Limb (tissue), 2 donors: Measurements from ENCODE around the gene PAOX.

Source experiments
- DNase-seq, 2 donors: peaks; one replicate each; pipeline ENCODE4 v3.0.0-alpha.2; 2016; ENCODE audit errors: extremely low spot score in 2 of 2

The PAOX gene

GRCh38 chr10:133379152-133379800, at the start of gene PAOX:
Gene PAOX (plus strand): TSS chr10:133379262. CDS start chr10:133379317, 55 bp downstream.
- DNase-seq: peak in 1 of 2 donors; percentile 77

GRCh38 chr10:133329491-133330202, 49.4 kb upstream of the PAOX start:
- DNase-seq: peak; percentile 81 to 91

DNA sequence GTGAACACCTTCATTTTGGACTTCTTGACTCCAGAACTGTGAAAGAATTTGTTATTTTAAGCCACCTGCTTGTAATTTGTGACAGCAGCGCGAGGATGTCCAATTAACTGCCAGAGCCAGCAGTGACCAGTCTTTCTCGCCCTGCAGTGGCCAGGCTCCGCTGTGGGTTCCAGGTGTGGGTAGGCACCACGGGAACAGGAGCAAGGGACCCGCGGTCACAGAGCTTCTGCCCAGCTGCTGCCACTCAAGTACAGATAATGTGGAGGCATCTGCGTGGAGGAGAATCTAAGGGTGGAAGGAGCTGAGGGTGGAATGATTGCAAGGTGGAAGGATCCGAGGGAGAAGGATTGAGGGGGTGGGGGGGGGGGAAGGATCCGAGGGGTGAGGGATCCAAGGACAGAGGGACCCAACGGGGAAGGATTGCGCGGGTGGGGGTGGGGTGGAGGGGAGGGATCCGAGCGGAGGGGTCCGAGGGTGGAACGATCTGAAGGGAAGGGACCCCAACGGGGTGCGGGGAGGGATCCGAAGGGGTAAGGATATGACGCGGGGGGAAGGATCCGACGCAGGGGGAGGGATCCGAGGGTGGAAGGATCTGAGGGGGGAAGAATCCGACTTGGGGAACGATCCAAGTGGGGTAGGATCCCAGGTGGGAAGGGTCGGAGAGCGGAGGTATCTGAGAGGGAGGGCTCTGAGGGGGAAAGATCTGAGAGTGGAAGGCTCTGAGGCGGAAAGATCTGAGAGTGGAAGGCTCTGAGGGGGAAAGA, 45.9 kb upstream of the PAOX start:
- no peak for DNase-seq

DNA sequence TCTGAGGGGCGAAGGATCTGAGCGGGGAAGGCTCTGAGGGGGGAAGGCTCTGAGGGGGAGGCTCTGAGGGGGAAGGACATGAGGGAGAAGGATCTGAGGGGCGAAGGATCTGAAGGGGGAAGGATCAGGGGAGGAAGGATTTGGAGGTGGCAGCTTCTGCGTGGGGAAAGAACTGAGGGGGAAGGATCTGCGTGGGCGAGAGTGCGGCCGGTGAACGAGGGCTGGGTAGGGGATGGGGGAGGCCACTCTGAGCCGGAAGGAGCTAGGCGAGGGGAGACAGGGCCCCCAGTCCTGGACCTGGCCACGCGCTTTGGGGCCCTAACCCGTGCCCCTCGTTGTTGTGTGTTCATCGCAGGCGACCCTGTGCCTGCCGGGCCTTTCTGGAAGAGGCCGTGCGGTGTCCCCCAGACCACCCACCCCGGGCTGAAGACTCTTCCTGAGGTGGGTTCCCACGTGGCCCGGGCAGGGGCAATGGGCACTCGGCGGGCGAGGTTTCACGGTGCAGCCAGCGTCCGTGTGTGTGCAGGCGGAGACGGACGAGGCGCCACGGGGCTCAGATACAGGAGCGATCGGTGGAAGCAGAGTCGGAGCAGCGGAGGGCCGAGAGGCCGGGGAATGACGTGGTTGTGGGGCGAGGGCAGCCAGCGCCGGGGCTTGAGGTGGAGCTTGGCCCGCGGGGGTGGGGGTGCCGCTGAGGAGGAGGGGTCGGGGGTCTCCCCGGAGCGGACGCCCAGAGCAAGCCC, 44.4 kb upstream of the PAOX start:
- no peak for DNase-seq

DNA sequence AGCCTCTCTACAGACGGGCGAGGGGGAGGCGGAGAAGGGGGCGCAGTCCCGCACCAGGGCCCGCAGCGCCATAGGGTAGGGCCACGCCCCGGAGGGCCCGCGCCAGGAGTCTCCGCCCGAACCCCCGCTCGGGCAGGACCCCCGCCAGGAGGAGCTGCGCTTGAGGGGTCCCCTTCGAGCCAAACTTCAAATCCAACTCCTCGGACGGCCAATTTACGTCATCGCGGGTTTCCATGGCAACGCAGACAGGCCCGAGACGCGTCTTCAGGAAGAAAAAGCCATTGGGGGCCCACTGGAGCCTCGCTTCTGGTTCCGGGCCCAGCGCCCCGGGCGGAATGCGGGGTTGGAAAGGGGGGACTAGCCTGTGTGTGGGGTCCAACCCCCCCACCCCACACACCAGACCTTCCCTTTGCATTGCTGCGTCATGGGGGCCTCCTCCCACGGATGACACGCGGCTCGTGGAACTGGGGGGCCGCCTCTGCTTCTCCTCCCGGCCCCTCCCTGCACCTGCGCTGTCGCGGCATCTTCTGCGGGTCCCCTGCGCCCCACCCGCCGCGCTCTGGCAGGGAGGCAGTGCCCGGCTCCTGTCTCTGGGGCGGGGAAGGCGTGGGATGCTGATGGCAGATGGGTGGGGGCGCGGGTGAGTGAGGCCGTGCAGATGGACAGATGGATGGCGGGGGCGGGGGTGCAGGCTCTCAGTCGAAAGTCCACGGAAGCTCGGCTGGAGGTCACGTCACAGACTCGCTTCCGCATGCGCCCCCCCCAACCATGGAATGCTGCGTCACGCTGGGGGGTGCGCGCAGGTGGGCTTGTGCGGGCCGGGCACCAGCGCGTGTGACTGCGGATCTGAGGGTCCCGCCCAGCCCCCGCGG, 43.6 kb upstream of the PAOX start:
- peak; percentile 51 to 88 for DNase-seq

DNA sequence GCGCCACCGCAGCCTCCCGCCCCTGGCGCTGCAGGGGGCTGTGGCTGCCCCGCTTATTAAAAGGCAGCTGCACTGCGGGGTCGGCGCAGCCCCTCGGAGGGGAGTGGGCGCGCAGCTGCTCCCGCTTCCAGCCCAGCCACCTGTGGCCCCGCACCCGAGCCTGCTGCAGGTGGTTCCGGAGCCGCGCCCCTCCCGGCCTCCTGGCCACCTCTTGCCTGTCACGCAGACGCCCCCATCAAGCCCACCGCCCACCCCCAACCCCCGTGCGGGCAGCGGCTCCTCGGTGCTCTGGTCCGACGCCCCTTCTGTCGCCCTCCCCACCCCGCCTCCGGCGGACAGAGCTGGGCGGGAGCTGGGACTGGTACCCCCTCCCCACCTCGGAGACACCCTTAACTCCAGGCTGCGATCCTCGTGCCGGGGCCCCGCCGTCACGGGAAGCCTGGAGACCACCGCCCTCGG, 42.9 kb upstream of the PAOX start:
- no peak for DNase-seq

- DNase-seq: peak in 1 of 2 donors; percentile 84
Observed at GRCh38 chr10:133336577-133337369, 42.3 kb upstream of the PAOX start, which contains the start of gene CALY. Gene CALY (minus strand): TSS chr10:133336896. CDS start chr10:133328989, 7,907 bp downstream.

DNA sequence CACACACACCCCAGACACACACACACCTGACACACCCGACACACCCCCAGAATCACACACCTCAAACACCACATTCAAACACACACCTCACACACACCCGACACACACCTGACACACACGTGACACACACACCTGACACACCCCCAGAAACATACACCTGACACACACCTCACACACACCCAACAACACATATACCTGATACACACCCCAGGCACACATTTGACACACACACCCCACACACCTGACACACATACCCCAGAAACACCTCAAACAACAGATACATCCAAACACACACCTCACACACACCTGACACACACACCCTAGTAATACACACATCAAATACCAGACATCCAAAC, 41.7 kb upstream of the PAOX start:
- no peak for DNase-seq

DNA sequence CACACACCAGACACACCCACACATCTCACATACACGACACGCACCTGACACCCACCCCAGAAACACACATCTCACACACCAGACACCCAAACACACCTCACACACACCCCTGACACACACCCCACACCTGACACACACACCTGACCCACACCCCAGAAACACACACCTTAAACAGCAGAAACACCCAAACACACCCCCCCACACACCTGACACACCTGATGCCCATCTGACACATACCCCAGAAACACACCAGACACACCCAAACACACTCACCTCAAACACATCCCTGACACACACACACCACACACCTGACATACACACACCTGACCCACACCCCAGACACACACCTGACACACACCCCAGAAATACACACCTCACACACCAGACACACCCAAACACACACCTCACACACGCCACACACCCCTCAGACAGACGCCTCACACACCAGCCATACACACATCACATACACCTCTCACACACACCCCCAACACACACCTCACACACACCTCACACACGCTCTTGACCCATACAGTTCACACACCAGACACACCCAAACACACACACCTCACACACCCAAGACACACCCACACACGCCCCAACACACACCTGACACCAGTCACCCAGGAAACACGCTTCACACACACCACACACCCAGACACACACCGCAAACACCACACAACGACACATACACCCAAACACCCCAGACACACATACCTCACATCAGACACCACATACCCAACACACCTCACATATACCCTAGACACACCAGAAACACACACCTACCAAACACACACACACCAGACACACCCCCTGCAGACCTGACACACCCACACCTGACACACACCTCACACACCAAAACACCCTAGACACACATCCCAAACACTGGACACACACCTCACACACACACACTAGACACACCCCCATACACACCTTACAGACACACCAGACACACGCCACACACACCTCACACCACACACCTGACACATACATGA, 40.7 kb upstream of the PAOX start:
- DNase-seq: no peak

DNA sequence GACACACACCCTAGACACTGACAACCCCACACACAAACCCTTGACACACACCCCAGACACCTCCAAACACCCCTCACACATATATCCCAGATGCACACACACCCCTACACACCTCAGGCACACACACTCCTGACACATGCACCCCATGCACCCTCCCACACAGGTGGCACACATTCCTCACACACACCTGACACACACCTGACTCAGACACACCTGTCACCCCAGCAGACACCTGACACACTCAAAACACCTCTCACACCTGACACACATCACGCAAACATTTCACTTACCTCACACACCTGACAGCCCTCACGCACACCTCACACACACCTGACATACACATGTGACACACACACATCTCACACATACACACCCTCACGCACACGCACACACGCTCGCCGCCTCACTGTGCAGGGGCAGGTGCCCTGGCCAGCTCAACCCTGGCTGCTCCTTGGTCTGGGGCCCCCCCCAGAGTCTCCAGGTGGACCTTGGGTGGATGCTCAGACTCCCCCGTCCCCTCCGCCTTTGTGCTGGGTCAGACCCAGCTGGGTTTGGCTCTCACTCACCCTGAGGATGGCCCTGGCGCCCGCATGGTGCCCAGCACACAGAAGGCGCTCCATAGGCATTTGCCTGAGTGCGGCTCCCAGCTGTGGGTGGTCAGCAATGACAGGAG, 39.2 kb upstream of the PAOX start:
- DNase-seq: no peak

DNA sequence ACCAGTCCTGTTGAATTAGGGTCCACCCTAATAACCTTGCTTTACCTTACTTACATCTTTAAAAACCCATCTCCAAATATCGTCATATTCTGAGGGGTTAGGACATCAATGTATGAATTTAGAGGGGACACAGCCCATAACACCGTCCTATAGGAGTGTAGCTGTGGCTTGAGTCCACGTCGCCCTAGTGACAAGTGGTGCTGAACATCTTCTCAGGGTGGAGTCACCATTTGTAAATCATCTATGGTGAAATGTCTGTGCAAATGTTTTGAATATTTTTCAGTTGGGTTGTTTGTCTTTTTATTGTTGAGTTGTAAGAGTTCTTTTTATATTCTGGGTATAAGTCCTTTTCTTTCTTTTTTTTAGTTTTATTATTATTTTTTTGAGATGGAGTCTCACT, 37.1 kb upstream of the PAOX start:
- DNase-seq: no peak

DNA sequence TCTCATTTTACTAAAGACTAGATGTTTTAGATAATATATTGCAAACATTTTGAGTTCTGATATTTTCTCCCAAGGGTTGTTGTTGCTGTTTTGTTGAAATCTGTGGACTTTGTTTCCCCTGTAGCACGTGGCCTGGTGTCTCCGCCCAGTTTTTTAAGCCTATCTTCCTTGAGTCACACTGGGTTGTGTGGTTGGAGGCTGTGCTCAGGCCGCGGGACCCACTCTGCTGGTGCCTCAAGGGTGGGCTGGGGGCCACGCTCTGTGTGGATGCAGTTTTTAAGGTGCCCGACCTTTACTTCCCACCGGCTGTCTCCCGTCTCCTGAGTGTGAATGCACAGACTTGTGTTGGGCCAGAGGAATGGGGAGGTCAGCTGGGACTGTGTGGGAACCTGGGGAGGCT, 36.1 kb upstream of the PAOX start:
- DNase-seq: no peak

GRCh38 chr10:133343558-133343957, 35.5 kb upstream of the PAOX start:
- no peak for DNase-seq

DNA sequence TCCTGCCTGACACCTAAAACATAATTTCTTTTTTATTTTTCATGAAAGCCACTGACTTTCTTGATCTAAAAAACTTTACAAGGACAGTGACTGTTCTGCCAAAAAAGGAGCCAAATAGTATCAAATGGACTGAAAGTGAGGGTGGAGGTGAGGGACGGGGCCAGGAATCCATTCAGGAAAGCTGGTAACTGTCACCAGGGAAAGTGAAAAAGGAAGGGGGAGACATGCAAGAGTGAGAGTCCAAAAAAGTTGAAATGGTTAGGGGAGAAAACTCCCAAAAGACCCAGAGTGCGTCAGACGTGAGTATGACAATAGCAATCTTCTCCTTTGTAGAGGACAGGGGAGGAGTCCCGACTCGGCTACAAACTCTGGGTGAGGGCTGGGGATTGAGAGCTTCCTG, 34.8 kb upstream of the PAOX start:
- no peak for DNase-seq

DNA sequence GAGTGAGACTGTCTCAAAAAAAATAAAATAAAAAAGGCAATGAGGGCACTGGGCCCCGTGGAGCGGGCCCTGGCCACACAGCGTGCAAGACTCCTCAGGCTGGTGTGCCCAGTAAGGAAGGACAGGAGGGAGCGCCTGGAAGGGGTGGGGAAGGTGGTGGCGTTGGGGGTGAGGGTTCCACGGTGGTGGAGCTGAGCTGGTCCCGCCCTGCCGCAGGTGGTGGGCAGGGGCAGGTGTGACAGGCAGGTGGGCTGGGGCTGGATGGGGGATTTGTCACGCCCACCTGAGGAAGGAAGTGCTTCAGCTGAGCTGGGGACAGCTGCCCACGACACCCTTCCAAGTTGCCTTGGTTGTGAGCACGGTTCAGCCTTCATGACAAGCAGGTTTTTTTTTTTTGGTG, 32.6 kb upstream of the PAOX start:
- DNase-seq: no peak

GRCh38 chr10:133347710-133348517, 31.1 kb upstream of the PAOX start:
- no peak for DNase-seq

DNA sequence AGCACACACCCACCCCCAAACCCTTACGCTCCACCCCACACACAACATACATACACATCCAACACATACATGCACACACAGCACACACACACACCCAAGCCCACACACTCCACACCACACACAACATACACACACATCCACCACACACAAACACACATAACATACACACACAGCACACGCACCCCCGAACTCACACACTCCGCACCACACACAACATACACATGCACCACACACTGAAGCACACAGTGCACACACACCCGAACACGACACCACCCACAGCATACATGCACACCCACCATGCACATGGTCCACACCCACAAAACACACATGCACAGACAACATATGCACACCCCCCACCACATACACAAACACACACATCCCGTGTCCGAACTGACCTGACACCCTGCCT, 29.9 kb upstream of the PAOX start:
- DNase-seq: no peak
